ENCODE measurements around the gene STK25.
A peak's percentile ranks its signal among the peaks of the same experiment; 100 is the strongest.
"Not testable (repeated sequence)": the region's sequence is repeated elsewhere in the genome, so short reads cannot be mapped to it uniquely, and the experiment has no call there.

Gene STK25

DNA sequence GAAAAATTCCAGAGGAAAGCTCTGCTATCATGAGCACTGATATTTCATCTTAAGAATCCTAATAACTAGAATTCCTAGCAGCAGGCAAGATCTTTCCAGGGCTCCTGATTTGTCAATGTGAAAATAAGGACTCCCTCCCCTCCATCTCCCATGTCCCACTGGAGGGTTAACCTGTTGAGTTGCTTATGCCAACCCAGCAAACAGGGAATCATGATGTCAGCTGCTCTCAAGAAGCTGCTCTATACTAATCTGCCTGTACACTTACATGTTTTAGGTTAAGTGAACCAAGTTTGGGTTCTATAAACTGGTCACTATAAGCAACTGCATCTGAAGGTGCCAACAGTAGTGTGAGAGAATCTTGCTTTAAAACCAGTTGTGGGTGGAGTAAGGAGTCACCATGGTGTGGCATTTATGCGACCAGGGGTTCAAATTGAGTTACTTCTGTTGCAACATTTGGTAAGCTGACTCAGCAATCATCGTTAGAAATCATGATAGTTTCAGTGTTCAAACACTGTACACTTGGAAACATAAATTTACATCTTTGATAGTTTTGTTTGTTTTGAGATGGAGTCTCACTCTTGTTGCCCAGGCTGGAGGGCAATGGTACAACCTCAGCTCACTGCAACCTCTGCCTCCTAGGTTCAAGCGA, 53.4 kb downstream of the STK25 start:
- ChIA-PET CTCF (no interaction called here), POLR2A (no interaction called here)
- Histone ChIP-seq H3K4me1 (ENCODE audit: control insufficient read depth, insufficient read depth, low read length) (no peaks in the 10 kb centered on the region), H3K36me3 (ENCODE audit: control insufficient read depth in 2 of 2, insufficient read depth in 1 of 2, low read length in 2 of 2) (peaks cover 2% of the 10 kb centered on the region in 2 experiments; a peak in 2 of 3 replicates), H3K9me3 (ENCODE audit: control insufficient read depth, insufficient read depth, low read depth, low read length) (no peaks in the 10 kb centered on the region), H3K4me3 (ENCODE audit: low read depth, low read length) (no peak overlapping the region), H3K27ac (ENCODE audit: extremely low read depth, low read depth, low read length) (no peak overlapping the region)
- TF ChIP-seq ZNF555 (tag by site-specific recombination; conservative IDR thresholded peaks at IDR 0.05), result no peak
- TF ChIP-seq ZNF37A (tag by site-specific recombination; IDR thresholded peaks at IDR 0.05), result no peak
- TF ChIP-seq SCRT2 (tag by site-specific recombination; IDR thresholded peaks at IDR 0.05), result peak; percentile 77

DNA sequence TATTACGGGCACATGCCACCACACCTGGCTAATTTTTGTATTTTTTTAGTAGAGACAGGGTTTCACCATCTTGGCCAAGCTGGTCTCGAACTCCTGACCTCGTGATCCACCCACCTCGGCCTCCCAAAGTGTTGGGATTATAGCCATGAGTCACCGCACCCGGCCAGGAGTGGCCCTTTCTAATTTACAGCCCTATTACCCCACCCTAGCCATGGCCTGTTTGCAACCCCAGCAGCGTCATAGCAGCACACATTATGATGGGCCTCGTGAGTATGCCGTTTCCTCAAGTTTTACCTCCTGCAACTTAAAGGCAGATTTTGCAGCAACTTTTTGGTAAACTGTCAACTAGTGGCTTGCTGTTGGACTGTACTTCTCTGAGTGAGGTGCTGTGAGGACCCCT, 54.5 kb downstream of the STK25 start:
- H3K9me3 ChIP-seq (ENCODE audit: control insufficient read depth, insufficient read depth, low read depth, low read length); H3K27ac ChIP-seq (ENCODE audit: extremely low read depth, low read depth, low read length); CTCF ChIA-PET; H3K4me3 ChIP-seq (ENCODE audit: low read depth, low read length); H3K36me3 ChIP-seq (ENCODE audit: control insufficient read depth in 2 of 2, insufficient read depth in 1 of 2, low read length in 2 of 2); H3K4me1 ChIP-seq (ENCODE audit: control insufficient read depth, insufficient read depth, low read length); POLR2A ChIA-PET: not testable (repeated sequence)

- POLR2A ChIA-PET, result interaction anchor here (0.6 kb wide), 2 partner anchors 8 to 41 kb away, joined by 3 to 4 read pairs; no protein-coding TSS in a partner anchor
- CTCF ChIA-PET, result interaction anchor here (0.7 kb wide), 2 partner anchors 52 to 208 kb away, joined by 3 to 5 read pairs; no protein-coding TSS in a partner anchor
- H3K27ac ChIP-seq (ENCODE audit: extremely low read depth, low read depth, low read length), result no peak overlapping the region
- TF ChIP-seq, protein P1, sequence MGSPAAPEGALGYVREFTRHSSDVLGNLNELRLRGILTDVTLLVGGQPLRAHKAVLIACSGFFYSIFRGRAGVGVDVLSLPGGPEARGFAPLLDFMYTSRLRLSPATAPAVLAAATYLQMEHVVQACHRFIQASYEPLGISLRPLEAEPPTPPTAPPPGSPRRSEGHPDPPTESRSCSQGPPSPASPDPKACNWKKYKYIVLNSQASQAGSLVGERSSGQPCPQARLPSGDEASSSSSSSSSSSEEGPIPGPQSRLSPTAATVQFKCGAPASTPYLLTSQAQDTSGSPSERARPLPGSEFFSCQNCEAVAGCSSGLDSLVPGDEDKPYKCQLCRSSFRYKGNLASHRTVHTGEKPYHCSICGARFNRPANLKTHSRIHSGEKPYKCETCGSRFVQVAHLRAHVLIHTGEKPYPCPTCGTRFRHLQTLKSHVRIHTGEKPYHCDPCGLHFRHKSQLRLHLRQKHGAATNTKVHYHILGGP (tag by site-specific recombination; IDR thresholded peaks at IDR 0.05), result no peak
- TF ChIP-seq, protein P2, sequence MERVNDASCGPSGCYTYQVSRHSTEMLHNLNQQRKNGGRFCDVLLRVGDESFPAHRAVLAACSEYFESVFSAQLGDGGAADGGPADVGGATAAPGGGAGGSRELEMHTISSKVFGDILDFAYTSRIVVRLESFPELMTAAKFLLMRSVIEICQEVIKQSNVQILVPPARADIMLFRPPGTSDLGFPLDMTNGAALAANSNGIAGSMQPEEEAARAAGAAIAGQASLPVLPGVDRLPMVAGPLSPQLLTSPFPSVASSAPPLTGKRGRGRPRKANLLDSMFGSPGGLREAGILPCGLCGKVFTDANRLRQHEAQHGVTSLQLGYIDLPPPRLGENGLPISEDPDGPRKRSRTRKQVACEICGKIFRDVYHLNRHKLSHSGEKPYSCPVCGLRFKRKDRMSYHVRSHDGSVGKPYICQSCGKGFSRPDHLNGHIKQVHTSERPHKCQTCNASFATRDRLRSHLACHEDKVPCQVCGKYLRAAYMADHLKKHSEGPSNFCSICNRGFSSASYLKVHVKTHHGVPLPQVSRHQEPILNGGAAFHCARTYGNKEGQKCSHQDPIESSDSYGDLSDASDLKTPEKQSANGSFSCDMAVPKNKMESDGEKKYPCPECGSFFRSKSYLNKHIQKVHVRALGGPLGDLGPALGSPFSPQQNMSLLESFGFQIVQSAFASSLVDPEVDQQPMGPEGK (tag by site-specific recombination; IDR thresholded peaks at IDR 0.05), result no peak
- TF ChIP-seq ZNF423 (tag by site-specific recombination; IDR thresholded peaks at IDR 0.05) (no peak), HOXA7 (CRISPR knock-in tag; IDR thresholded peaks at IDR 0.05; ENCODE audit: borderline replicate concordance) (no peak), ZNF280D (tag by site-specific recombination; IDR thresholded peaks at IDR 0.05) (no peak), AEBP2 (tag by site-specific recombination; IDR thresholded peaks at IDR 0.05; ENCODE audit: borderline replicate concordance) (no peak), ZNF600 (tag by site-specific recombination; IDR thresholded peaks at IDR 0.05) (no peak), GLIS2 (tag by site-specific recombination; IDR thresholded peaks at IDR 0.05) (no peak)
- H3K4me3 ChIP-seq (ENCODE audit: low read depth, low read length), result no peak overlapping the region
- no peaks in the 10 kb centered on the region for H3K9me3 ChIP-seq (ENCODE audit: control insufficient read depth, insufficient read depth, low read depth, low read length)
- no peaks in the 10 kb centered on the region for H3K4me1 ChIP-seq (ENCODE audit: control insufficient read depth, insufficient read depth, low read length)
- H3K36me3 ChIP-seq (ENCODE audit: control insufficient read depth in 2 of 2, insufficient read depth in 1 of 2, low read length in 2 of 2), result peaks cover 5 to 22% of the 10 kb centered on the region in 2 experiments; a peak in 2 of 3 replicates
Measured at GRCh38 chr2:241451840-241452506, 56.4 kb downstream of the STK25 start.
